HEK293 (cell line): ENCODE data around the gene EGR2.

Source experiments
- EGR2 ChIP-seq: fragments of 450-650 bp; formaldehyde crosslinking; IDR thresholded peaks from 2 replicates; pipeline ENCODE4 v1.5.1; 2016; ENCODE audit warnings: low read depth, missing biosample characterization, missing genetic modification characterization
- ZBTB17 ChIP-seq: fragments of 450-650 bp; formaldehyde crosslinking; IDR thresholded peaks from 2 replicates; pipeline ENCODE4 v1.5.1; 2016; ENCODE audit warnings: missing biosample characterization, missing genetic modification characterization
- ZBTB21 ChIP-seq: fragments of 450-650 bp; formaldehyde crosslinking; IDR thresholded peaks from 2 replicates; pipeline ENCODE4 v1.5.1; 2017; ENCODE audit warnings: missing biosample characterization, missing genetic modification characterization
- ZBTB8A ChIP-seq: fragments of 450-650 bp; formaldehyde crosslinking; IDR thresholded peaks from 2 replicates; pipeline ENCODE4 v1.5.1; 2016; ENCODE audit warnings: missing biosample characterization, missing genetic modification characterization
- ZFP69B ChIP-seq: fragments of 450-650 bp; formaldehyde crosslinking; IDR thresholded peaks from 2 replicates; pipeline ENCODE4 v1.5.1; 2016; ENCODE audit warnings: missing biosample characterization, missing genetic modification characterization
- ZNF112 ChIP-seq: fragments of 450-650 bp; formaldehyde crosslinking; IDR thresholded peaks from 2 replicates; pipeline ENCODE4 v1.5.0; 2017; ENCODE audit warnings: missing biosample characterization, missing genetic modification characterization
- ZNF175 ChIP-seq: fragments of 450-650 bp; formaldehyde crosslinking; IDR thresholded peaks from 2 replicates; pipeline ENCODE4 v1.5.1; 2016; ENCODE audit warnings: missing biosample characterization, missing genetic modification characterization
- ZNF184 ChIP-seq: fragments of 450-650 bp; IDR thresholded peaks from 2 replicates; pipeline ENCODE4 v1.5.1; 2018; ENCODE audit warnings: missing biosample characterization, mild to moderate bottlenecking, missing genetic modification characterization
- ZNF211 ChIP-seq: fragments of 450-650 bp; formaldehyde crosslinking; IDR thresholded peaks from 2 replicates; pipeline ENCODE4 v1.5.1; 2016; ENCODE audit warnings: low read depth, missing biosample characterization, missing genetic modification characterization
- ZNF341 ChIP-seq: fragments of 450-650 bp; formaldehyde crosslinking; IDR thresholded peaks from 2 replicates; pipeline ENCODE4; 2016; ENCODE audit warnings: low read depth, missing biosample characterization, missing genetic modification characterization
- ZNF354C ChIP-seq: fragments of 450-650 bp; formaldehyde crosslinking; IDR thresholded peaks from 2 replicates; pipeline ENCODE4 v1.5.1; 2016; ENCODE audit warnings: missing biosample characterization, missing genetic modification characterization, low read depth, borderline replicate concordance
- ZNF37A ChIP-seq: fragments of 450-650 bp; IDR thresholded peaks from 2 replicates; pipeline ENCODE4 v1.5.1; 2018; ENCODE audit warnings: missing biosample characterization, missing genetic modification characterization
- ZNF394 ChIP-seq: fragments of 450-650 bp; formaldehyde crosslinking; IDR thresholded peaks from 2 replicates; pipeline ENCODE4 v1.5.1; 2016; ENCODE audit warnings: missing biosample characterization, missing genetic modification characterization, mild to moderate bottlenecking, moderate library complexity, borderline replicate concordance
- ZNF501 ChIP-seq: fragments of 450-650 bp; formaldehyde crosslinking; IDR thresholded peaks from 2 replicates; pipeline ENCODE4 v1.5.1; 2016; ENCODE audit warnings: missing biosample characterization, missing genetic modification characterization
- ZNF529 ChIP-seq: fragments of 450-650 bp; formaldehyde crosslinking; IDR thresholded peaks from 2 replicates; pipeline ENCODE4 v1.5.1; 2017; ENCODE audit warnings: missing genetic modification characterization, missing biosample characterization; ENCODE audit not compliant: insufficient replicate concordance
- ZNF555 ChIP-seq: fragments of 450-650 bp; formaldehyde crosslinking; conservative IDR thresholded peaks from 2 replicates; pipeline ENCODE4 v1.5.1; 2017; ENCODE audit warnings: missing biosample characterization, mild to moderate bottlenecking, missing genetic modification characterization, inconsistent platforms
- ZNF580 ChIP-seq: fragments of 450-650 bp; formaldehyde crosslinking; IDR thresholded peaks from 2 replicates; pipeline ENCODE4 v1.5.1; 2016; ENCODE audit warnings: missing biosample characterization, missing genetic modification characterization
- ZNF777 ChIP-seq: fragments of 450-650 bp; formaldehyde crosslinking; IDR thresholded peaks from 2 replicates; pipeline ENCODE4 v1.5.1; 2017; ENCODE audit warnings: missing biosample characterization, missing genetic modification characterization, borderline replicate concordance
- ZNF830 ChIP-seq: fragments of 450-650 bp; IDR thresholded peaks from 2 replicates; pipeline ENCODE4 v1.5.0; 2018; ENCODE audit warnings: missing biosample characterization, missing genetic modification characterization, low read depth, mild to moderate bottlenecking, moderate library complexity
- ZXDB ChIP-seq: fragments of 450-650 bp; formaldehyde crosslinking; IDR thresholded peaks from 2 replicates; pipeline ENCODE4 v1.5.1; 2016; ENCODE audit warnings: missing biosample characterization, missing genetic modification characterization
- TF ChIP-seq, protein P1 (sequence below): fragments of 450-650 bp; formaldehyde crosslinking; optimal IDR thresholded peaks from 2 replicates; pipeline ENCODE3; 2016; ENCODE audit warnings: missing biosample characterization, mild to moderate bottlenecking, missing genetic modification characterization
- TF ChIP-seq, protein P2 (sequence below): fragments of 450-650 bp; formaldehyde crosslinking; IDR thresholded peaks from 2 replicates; pipeline ENCODE4 v1.5.1; 2016; ENCODE audit warnings: missing biosample characterization, missing genetic modification characterization
- TF ChIP-seq, protein P3 (sequence below): fragments of 450-650 bp; formaldehyde crosslinking; IDR thresholded peaks from 2 replicates; pipeline ENCODE4 v1.5.1; 2016; ENCODE audit warnings: missing biosample characterization, missing genetic modification characterization
- TF ChIP-seq, protein P4 (sequence below): fragments of 450-650 bp; formaldehyde crosslinking; IDR thresholded peaks from 2 replicates; pipeline ENCODE4 v1.5.1; 2016; ENCODE audit warnings: missing biosample characterization, missing genetic modification characterization
- TF ChIP-seq, protein P5 (sequence below): fragments of 450-650 bp; formaldehyde crosslinking; IDR thresholded peaks from 2 replicates; pipeline ENCODE4 v1.5.1; 2016; ENCODE audit warnings: missing biosample characterization, missing genetic modification characterization
- TF ChIP-seq, protein P6 (sequence below): fragments of 450-650 bp; formaldehyde crosslinking; IDR thresholded peaks from 2 replicates; pipeline ENCODE4 v1.5.1; 2016; ENCODE audit warnings: missing biosample characterization, missing genetic modification characterization

EGR2 gene

DNA sequence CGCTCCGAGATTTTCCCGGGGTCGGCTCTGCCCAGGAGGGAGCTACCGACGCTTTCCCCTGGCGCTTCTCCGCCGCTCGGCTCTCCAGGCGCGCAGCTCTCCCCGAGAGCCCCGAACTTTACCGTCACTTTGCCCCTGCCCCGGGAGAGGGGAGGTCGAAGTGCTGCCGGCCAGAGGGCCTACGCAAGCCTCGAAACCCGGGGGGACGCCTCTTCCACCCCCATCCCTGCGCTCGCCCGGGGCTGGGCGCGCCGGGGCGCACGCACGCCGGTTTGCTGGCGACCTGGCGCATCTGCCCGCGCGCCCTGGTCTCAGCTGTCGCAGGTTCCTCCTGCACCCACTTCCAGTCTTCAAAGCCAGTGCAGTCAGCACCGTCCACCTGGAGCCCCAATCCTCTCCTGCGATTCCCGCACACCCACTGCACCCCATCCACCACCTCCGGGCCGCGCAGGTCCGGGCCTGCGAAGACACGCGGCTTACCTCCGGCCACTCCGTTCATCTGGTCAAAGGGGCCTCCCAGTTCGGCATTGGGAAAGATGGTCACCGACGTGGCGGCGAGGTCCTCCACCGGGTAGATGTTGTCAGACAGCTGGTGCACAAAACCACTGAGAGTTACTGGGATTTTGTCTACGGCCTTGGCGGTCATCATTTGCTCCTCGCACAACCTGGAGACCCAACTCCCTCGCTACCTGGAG, 638 bp downstream of the EGR2 start (continued):
- TF ChIP-seq, protein P1, sequence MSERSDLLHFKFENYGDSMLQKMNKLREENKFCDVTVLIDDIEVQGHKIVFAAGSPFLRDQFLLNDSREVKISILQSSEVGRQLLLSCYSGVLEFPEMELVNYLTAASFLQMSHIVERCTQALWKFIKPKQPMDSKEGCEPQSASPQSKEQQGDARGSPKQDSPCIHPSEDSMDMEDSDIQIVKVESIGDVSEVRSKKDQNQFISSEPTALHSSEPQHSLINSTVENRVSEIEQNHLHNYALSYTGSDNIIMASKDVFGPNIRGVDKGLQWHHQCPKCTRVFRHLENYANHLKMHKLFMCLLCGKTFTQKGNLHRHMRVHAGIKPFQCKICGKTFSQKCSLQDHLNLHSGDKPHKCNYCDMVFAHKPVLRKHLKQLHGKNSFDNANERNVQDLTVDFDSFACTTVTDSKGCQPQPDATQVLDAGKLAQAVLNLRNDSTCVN (tag by site-specific recombination) = peak; percentile 91
- TF ChIP-seq, protein P2, sequence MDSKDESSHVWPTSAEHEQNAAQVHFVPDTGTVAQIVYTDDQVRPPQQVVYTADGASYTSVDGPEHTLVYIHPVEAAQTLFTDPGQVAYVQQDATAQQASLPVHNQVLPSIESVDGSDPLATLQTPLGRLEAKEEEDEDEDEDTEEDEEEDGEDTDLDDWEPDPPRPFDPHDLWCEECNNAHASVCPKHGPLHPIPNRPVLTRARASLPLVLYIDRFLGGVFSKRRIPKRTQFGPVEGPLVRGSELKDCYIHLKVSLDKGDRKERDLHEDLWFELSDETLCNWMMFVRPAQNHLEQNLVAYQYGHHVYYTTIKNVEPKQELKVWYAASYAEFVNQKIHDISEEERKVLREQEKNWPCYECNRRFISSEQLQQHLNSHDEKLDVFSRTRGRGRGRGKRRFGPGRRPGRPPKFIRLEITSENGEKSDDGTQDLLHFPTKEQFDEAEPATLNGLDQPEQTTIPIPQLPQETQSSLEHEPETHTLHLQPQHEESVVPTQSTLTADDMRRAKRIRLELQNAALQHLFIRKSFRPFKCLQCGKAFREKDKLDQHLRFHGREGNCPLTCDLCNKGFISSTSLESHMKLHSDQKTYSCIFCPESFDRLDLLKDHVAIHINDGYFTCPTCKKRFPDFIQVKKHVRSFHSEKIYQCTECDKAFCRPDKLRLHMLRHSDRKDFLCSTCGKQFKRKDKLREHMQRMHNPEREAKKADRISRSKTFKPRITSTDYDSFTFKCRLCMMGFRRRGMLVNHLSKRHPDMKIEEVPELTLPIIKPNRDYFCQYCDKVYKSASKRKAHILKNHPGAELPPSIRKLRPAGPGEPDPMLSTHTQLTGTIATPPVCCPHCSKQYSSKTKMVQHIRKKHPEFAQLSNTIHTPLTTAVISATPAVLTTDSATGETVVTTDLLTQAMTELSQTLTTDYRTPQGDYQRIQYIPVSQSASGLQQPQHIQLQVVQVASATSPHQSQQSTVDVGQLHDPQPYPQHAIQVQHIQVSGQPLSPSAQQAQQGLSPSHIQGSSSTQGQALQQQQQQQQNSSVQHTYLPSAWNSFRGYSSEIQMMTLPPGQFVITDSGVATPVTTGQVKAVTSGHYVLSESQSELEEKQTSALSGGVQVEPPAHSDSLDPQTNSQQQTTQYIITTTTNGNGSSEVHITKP = peak; percentile 6; the same call in 1 of the 2 replicates
- TF ChIP-seq ZNF354C (tag by site-specific recombination) = no peak
- peak; percentile 91 for TF ChIP-seq ZBTB8A (tag by site-specific recombination)
- TF ChIP-seq ZBTB17 (tag by site-specific recombination) = peak; percentile 91
- TF ChIP-seq ZNF580 (tag by site-specific recombination) = no peak
- no peak for TF ChIP-seq ZNF37A (tag by site-specific recombination)
- TF ChIP-seq, protein P3, sequence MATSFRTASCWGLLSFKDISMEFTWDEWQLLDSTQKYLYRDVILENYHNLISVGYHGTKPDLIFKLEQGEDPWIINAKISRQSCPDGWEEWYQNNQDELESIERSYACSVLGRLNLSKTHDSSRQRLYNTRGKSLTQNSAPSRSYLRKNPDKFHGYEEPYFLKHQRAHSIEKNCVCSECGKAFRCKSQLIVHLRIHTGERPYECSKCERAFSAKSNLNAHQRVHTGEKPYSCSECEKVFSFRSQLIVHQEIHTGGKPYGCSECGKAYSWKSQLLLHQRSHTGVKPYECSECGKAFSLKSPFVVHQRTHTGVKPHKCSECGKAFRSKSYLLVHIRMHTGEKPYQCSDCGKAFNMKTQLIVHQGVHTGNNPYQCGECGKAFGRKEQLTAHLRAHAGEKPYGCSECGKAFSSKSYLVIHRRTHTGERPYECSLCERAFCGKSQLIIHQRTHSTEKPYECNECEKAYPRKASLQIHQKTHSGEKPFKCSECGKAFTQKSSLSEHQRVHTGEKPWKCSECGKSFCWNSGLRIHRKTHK (tag by site-specific recombination) = no peak
- TF ChIP-seq, protein P4, sequence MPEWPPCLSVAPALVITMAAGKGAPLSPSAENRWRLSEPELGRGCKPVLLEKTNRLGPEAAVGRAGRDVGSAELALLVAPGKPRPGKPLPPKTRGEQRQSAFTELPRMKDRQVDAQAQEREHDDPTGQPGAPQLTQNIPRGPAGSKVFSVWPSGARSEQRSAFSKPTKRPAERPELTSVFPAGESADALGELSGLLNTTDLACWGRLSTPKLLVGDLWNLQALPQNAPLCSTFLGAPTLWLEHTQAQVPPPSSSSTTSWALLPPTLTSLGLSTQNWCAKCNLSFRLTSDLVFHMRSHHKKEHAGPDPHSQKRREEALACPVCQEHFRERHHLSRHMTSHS (tag by site-specific recombination) = no peak
- no peak for TF ChIP-seq ZXDB (tag by site-specific recombination)
- no peak for TF ChIP-seq ZNF211 (tag by site-specific recombination)
- TF ChIP-seq ZNF341 (tag by site-specific recombination) = no peak
- peak; percentile 53; the same call in 1 of the 2 replicates for TF ChIP-seq EGR2 (tag by site-specific recombination)
- no peak for TF ChIP-seq ZBTB21
- TF ChIP-seq ZNF394 (tag by site-specific recombination) = peak; percentile 14; the same call in 1 of the 2 replicates
- TF ChIP-seq ZNF529 (tag by site-specific recombination) = no peak
- 0 out of 2 replicates have a peak, but pooled peaks have one; percentile 5 for TF ChIP-seq ZNF777
- TF ChIP-seq ZNF501 (tag by site-specific recombination) = 0 out of 2 replicates have a peak, but pooled peaks have one; percentile 14
- no peak for TF ChIP-seq ZNF175
- TF ChIP-seq ZNF184 (tag by site-specific recombination) = no peak
- no peak for TF ChIP-seq ZNF112
- TF ChIP-seq ZNF555 (tag by site-specific recombination) = no peak
- no peak for TF ChIP-seq ZNF830
- TF ChIP-seq, protein P5, sequence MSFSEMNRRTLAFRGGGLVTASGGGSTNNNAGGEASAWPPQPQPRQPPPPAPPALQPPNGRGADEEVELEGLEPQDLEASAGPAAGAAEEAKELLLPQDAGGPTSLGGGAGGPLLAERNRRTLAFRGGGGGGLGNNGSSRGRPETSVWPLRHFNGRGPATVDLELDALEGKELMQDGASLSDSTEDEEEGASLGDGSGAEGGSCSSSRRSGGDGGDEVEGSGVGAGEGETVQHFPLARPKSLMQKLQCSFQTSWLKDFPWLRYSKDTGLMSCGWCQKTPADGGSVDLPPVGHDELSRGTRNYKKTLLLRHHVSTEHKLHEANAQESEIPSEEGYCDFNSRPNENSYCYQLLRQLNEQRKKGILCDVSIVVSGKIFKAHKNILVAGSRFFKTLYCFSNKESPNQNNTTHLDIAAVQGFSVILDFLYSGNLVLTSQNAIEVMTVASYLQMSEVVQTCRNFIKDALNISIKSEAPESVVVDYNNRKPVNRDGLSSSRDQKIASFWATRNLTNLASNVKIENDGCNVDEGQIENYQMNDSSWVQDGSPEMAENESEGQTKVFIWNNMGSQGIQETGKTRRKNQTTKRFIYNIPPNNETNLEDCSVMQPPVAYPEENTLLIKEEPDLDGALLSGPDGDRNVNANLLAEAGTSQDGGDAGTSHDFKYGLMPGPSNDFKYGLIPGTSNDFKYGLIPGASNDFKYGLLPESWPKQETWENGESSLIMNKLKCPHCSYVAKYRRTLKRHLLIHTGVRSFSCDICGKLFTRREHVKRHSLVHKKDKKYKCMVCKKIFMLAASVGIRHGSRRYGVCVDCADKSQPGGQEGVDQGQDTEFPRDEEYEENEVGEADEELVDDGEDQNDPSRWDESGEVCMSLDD = 0 out of 2 replicates have a peak, but pooled peaks have one; percentile 37
- TF ChIP-seq, protein P6, sequence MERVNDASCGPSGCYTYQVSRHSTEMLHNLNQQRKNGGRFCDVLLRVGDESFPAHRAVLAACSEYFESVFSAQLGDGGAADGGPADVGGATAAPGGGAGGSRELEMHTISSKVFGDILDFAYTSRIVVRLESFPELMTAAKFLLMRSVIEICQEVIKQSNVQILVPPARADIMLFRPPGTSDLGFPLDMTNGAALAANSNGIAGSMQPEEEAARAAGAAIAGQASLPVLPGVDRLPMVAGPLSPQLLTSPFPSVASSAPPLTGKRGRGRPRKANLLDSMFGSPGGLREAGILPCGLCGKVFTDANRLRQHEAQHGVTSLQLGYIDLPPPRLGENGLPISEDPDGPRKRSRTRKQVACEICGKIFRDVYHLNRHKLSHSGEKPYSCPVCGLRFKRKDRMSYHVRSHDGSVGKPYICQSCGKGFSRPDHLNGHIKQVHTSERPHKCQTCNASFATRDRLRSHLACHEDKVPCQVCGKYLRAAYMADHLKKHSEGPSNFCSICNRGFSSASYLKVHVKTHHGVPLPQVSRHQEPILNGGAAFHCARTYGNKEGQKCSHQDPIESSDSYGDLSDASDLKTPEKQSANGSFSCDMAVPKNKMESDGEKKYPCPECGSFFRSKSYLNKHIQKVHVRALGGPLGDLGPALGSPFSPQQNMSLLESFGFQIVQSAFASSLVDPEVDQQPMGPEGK (tag by site-specific recombination) = no peak; the same call in 1 of the 2 replicates
- TF ChIP-seq ZFP69B (tag by site-specific recombination) = no peak
- TF ChIP-seq, all 188 proteins: peak for 14
